Stimulated activated CD4-positive, alpha-beta T cell treated with anti-CD3 and anti-CD28 coated beads, Interleukin-2, amount 100 ng/mL, for 24 hours (primary cell): ENCODE data around the gene GLRA1.
"Not testable (repeated sequence)": the region's sequence is repeated elsewhere in the genome, so short reads cannot be mapped to it uniquely, and the experiment has no call there.

Experiments
- DNase-seq, 2 donors: peaks; one replicate each; pipeline ENCODE4 v3.0.0-alpha.2; 2020

The GLRA1 gene

DNA sequence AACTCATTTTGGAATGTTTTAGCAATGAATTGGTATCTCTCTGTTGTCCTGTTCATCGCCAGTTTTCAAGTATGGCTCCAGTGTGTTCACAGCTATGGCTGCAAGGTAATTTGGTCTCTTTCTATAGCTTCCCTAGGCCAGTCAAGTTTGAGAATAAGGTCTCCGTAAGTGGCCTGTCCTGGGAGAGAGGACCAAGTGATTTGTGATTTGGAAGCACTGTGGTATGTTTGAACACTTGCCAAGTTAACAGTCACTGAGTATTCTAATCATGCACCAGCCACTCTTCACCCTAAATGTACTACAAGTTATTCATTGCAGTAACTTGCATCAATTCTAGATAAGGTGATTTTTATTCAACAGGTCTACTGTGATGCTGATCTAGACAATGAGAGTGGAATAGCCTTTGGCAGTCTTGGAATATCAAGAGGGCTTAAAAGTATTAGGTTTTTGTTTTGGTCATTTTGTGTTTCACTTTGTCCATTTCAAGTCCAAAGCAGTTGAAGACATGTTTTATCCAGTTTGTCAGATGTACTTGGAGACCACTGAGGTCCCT lies 111.8 kb downstream of the GLRA1 start:
- no peak for DNase-seq

DNA sequence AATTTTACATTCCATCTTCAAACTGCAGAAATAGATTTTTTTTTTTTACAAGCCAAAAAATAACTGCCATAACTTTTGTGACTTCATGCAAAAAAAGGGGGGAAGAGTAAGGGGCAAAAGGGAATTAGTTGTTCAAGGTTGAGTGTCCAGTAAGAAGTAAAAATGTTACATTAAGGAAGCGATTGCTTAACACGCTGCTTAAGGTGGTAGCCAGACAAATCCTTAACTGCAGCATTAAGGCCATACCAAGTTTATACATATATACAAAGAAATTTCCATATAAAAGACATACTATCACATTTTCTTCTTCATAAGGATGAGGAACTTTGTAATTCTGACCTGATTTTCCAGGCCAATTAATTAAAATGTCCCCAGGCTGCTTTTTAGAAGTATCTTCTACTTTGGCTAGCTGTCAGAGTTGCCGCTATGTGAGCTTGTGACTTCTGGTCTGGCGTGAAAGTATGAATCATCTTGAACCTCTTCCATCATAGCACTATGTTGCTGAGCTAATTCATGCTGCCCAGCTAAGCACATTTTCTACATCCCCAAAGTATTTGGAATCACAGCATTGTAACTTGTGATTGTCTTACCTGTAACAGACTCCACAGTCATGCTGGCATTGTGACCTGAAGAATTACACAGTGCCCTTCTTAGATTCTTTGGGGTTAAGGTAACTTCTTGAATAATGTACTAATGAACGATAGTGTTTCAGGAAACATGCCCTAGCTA lies 112.9 kb downstream of the GLRA1 start:
- no peak for DNase-seq

DNA sequence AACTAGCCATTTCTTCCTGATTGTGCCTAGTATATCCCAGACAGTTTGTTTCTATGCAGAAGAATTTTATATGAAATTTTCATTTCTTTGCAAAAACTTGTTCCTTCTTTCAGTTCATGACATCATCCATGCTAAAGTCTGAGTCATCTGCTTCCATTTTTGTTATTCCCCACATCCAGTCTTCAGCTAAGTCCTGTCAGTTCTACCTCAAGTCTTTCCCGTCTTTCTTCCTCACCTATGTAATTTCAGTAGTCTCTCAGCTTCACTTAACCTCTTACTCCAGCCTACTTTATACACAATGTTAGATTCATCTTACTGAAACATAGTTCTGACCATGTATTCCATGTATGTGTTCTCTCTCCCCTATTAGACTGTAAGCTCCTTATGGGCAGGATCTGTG lies 113.8 kb downstream of the GLRA1 start:
- no peak for DNase-seq

DNA sequence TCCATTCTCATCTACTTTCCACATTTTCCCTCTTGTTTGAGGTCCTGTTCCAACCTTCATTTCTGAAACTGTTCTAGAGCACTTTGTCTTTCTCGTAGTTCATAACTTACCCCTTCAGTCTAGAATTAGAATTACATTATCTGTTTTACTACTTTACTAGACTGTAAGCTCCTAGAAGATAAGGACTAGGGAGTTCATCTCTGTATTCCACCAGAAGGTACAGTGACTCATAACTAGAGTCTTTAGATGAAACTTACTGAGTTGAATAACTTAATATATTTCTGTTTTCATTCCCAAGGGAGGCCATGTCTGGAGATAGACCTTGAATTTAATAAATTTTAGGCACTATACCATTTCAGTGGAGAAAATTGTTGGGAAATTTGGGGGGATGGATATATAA lies 114.2 kb downstream of the GLRA1 start:
- DNase-seq, result no peak

DNA sequence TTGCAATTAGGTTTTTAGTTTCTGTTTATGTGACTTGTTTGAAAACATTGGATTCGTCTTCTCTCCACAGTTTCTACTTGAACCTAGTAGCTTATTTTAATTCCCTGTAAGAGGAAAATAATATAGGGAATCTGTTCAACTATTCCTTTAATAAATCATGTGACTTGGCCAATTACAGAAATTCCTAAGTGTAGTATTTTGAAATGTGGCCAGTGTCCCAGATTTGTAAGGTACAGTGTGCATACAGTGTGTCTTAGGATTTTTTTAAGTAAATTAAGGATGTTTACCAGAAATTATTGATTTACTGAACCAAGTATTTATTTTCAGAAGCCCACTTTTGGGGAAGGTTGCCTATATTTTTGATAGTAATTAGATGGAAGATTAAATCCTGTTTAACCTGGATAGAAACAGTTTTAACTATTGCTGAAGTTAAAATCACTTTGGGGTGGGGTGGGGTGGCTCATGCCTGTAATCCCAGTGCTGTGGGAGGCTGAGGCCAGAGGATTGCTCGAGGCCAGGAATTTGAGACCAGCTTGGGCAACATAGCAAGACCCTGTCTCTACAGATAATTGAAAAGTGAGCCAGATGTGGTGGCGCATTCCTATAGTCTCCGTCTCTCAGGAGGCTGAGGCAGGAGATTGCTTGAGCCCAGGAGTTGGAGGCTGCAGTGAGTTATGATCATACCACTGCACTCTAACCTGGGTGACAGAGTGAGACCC lies 116.0 kb downstream of the GLRA1 start:
- no peak for DNase-seq

DNA sequence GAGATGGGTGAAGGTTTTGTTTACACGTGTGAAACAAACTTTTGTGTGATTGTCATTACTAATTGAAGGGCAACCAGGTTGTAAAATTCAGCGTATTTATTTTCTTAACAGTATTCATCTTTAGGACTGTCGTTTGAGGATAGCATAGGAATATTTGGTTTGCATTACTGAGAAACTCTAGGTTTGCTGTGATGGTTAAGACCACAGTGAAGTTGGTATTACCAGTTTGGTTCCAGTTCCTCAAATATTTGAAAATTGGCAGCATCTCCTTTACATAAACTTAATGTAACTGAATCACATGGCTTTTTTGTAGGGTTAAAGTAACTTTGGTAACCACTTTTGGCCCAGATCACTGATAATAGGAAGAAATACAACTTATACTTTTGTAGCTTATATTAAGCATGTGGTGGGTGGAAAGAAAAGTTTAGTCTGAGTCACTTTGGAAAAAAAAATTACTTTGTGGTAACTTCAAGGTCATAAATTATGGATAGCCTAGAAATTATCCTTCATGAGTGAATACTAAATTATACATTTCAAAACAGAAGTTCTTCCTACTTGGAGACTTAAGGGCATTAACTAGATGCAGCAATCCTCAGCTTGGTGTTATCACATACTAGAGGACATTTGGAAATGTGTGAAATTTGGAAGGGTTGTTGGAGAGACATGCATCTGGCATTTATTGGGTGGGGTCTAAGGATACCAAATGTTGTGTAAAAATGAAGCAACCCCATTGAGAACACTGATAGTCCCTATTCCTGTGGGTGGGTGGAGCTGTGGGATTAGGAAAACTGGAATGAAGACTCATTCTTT lies 119.0 kb downstream of the GLRA1 start:
- no peak for DNase-seq

DNA sequence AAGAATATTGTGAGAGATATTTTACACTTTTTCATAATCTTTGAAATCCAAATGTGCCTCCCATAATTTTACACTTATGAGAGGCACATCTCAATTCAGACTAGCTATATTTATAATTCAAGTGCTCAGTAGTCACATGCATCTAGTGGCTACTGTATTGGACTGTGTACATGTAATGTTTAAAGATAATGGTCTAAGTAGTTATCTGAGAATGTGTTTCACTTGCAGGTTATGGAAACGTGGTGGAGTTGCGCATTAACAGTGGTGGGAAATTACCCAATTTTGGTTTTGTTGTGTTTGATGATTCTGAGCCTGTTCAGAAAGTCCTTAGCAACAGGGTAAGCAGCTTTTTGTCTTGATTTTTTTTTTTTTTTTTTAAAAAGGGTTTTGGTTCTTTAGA lies 124.1 kb downstream of the GLRA1 start:
- no peak for DNase-seq

DNA sequence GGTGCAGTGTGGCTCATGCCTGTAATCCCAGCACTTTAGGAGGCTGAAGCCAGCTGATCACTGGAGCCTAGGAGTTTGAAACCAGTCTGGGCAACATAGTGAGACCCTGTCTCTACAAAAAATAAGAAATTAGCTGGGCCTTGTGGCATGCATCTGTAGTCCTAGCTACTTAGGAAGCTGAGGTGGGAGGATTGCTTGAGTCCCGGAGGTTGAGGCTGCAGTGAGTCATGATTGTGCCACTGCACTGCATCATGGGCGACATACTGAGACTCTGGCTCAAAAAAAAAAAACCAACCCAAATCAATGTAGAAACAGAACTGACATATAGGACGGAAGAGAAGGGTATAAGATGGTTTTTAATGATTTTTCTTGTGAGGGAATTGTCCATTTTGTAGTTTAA lies 125.2 kb downstream of the GLRA1 start:
- peak in 1 of 2 donors; percentile 11 for DNase-seq

DNA sequence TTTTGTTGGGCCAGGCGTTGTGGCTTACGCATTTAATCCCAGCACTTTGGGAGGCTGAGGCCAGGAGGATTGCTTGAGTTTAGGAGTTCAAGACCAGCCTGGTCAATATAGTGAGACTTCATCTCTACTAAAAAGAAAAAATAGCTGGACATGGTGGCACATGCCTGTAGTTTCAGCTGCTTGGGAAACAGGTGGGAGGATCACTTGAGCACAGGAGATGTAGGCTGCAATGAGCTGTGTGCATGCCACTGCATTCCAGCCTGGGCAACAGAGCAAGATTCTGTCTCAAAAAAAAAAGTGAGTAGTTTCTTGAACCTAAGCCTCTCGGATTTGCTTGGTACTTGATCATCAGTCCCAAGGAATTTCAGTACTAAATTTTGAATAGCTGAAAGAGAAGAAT lies 126.0 kb downstream of the GLRA1 start:
- DNase-seq, result no peak

DNA sequence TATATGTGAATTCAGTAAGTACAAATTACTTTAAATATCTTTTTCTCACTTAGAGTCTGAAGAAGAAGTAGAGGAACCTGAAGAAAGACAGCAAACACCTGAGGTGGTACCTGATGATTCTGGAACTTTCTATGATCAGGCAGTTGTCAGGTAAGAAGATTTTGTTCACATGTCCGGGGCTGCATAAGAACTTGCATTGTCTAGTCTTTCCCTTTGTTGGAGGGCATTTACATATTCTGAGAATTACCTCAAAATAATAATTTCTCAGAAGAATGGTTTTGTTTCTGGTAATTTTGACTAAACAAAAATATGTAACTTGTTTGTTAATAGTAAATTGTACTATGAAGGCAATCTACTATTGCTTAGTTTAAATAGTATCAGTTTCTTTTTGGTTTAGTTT lies 129.2 kb downstream of the GLRA1 start:
- DNase-seq, result no peak

DNA sequence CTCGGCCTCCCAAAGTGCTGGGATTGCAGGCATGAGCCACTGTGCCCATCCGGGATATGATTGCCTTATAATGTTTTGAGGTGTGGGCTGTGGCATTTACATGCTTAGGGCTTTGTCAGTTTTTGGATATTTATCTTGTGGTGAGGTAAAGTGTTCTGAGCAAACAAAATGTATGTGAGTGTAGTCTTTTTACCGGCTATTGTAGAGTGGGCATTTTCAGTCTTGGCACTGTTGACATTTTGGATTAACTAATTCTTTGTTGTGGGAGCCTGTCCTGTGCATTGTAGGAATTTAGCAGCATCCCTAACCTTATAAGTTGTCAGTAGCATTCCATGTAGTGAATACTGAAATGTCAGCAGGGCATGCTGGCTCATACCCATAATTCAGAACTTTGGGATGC lies 131.3 kb downstream of the GLRA1 start:
- no peak for DNase-seq

DNA sequence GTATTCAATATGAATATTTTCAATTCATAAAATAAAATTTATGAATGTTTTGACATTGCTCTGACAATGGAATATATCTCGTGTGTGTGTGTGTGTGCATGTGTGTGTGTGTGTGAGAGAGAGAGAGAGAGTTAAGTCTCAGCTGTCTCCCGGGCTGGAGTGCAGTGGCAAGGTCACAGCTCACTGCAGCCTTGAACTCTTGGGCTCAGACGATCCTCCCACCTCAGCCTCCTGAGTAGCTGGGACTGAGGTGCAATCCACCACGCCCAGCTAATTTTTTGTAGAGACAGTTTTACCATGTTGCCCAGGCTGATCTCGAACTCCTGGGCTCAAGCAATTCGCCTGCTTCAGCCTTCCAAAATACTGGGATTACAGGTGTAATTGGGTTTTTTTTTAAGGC lies 136.8 kb downstream of the GLRA1 start:
- DNase-seq, result no peak

DNA sequence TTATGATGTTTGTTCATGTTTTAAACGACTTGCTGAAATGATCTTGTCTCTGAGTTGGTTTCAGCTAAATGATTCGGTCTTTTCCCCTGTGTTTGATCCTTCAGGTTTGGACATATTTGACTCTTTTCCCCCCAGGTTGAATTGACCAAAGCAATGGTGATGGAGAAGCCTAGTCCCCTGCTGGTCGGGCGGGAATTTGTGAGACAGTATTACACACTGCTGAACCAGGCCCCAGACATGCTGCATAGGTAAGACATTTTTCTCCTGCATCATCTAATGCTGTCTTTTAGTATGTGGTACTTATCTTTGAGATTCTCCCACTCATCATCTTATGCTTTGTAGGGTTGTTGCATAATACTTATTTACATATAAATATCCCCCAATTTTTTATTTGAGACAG lies 138.2 kb downstream of the GLRA1 start:
- DNase-seq, result no peak

DNA sequence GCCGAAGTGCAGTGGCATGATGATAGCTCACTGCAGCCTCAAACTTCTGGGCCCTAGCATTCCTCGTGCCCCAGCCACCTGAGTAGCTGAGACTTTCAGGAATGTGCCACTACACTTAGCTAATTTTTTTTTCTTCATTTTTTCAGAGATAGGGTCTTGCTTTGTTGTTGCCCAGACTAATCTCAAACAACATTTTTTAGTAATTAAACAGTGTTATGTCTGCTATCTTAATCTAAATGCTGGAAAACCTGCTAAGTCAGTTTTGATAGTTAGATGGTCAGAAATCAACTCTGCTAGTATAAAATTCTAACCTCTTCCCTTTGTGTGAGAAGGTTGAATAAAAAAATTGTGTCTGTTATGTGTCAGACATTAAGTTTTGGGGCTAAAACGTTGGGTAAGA lies 140.5 kb downstream of the GLRA1 start:
- DNase-seq, result no peak

DNA sequence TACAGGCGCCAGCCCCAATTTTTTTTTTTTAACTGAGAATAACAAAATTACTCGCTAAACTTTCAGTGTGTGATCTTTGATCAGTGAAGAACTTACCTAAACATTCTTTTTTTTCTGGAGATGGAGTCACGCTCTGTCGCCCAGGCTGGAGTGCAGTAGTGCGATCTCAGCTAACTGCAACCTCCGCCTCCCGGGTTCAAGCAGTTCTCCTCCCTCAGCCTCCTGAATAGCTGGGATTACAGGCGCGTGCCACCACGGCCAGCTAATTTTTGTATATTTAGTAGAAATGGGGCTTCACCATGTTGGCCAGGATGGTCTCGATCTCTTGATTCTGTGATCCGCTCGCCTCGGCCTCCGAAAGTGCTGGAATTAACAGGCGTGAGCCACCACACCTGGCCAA lies 141.0 kb downstream of the GLRA1 start:
- not testable (repeated sequence) for DNase-seq

DNA sequence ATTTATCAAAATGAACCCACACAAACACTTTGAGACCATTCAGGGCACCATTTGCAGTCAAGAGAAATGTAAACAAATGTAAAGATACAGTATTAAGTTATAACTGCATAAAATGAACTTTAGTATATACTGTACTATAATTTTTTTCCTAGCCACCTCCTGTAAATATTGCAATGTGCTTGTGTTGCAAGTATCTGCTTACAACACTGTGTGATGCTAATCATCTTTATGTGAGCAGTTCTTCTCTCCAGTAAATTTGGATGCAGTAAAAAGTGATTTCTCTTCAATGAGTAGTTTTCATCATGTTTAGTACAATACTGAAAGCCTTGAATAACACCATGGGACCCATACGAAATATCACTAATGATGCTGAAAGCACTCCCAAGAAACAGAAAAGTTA lies 143.4 kb downstream of the GLRA1 start:
- DNase-seq, result no peak

DNA sequence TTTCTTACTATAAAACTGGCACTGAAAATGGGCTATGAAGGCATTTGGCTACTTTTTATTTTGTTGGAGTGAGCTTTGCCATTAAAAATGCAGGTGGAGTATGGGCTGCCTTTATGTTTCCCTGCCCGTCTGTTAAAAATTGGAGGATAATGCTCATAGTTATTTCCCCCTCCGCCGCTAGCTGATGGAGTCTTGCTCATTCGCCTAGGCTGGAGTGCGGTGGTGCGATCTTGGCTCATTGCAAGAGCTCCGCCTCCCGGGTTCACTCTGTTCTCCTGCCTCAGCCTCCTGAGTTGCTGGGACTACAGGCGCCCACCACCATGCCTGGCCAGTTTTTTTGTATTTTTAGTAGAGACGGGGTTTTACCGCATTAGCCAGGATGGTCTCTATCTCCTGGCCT lies 144.3 kb downstream of the GLRA1 start:
- DNase-seq, result no peak

DNA sequence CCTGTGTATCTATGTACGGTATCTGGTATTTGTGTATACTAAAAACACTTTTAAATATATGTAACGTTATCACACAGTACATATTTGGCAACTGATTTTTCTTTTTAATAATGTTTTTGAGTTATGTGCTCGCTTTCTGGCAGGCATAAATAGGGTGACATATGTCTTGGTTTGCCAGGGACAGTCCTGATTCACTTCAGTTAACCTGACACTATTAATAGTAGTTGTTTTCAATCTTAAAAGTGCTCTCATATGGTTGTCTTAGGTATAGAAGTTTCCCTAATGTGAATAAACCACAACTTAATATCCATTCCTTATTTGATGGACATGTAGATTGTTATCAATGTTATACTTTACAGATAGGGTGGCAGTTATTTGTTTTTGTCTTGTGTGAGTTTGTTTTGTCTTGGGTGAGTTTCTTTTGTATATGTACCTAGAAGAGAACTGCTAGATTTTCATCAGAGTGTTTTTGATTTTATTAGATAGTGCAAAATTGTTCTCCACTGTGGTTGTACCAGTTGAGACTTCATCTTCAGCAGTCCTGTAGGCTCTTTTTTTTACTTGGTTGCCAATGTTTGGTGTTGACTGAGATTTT lies 145.0 kb downstream of the GLRA1 start:
- DNase-seq, result no peak

DNA sequence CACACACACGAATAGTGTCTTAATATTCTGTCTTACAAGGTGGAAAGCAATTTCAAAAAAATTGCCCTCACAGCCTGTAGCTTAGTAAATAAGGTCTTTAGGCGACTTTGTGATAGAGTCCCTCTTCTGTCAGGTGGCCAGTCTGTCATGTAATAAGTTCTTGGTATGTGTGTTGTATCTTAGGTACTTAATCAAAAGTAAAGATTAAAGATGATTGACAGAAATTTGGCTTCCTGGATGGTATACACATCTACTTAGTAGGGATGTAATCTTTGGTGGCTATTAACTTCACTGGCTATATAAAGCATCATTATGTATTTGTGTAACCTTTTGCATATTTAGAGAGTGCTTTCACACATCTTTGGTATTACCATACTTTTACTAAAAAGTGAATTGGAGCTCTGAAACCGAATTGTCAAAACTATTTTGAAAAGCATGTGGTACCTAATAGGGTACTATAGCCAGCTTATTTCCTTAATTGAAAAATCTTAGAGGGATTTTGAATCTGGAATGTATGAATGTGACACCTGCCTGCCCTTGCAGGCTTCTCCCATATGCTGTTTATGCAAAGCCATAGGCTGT lies 149.5 kb downstream of the GLRA1 start:
- DNase-seq, result no peak

DNA sequence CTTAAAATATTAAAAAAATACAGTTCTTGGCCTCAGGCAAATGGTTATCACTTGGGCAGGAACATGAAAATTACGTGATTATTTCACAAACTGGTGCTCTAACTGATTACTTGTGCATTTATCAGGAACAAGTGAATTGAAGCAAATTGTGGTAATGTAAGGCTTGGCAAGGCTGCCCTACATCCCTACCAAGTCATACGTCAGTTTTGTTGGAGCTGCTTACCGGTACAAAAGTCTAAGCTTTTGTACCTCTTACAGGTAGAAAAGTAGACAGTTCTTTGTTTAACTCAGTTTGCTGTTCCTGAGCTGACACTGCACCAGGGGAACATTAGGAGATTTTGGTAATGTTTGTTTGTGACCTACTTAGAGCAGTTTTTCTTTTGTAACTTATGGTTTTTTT lies 150.7 kb downstream of the GLRA1 start:
- DNase-seq, result no peak

DNA sequence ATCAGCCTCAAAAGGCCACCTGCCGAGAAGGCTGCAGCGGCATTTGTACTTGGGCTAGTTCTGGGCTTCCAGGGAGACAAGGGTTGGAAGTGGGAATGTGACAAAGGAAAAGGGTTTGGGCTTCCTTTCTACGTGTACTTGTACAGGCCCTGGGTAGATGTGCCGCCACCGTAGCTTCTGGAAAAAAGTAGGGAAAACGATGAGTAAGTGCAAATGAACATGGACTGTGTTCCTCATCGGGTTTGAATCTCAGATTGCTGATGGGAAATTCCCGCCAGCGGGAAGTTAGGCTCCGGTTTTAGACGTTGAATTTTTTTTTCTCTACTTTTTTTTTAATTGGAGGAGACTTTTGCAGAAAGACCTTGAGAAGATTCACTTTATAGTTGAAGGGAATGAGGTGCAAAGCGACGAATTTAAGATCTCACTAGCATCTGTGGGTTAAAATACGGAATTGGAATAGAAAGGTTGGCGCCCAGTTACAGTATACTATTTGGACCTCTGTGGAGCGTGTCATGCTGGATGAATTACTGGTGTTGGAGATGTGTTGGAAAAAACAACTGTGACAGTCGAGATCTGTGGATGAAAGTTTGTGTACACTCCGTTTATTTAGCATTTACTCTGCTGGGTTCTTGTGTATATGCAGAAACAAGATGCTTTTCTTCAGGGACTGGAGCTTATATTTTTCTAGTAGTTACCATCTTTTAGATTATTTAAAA lies 151.6 kb downstream of the GLRA1 start:
- peak in 1 of 2 donors; percentile 30 for DNase-seq
